Fibroblast of mammary gland (primary cell): ENCODE measurements around the gene C22orf15.

Experiments used
- DNase-seq: peaks from one replicate; pipeline ENCODE4 v3.0.0-alpha.2; 2010; ENCODE audit warnings: low read depth
- H3K4me3 ChIP-seq: 2 replicates; pipeline ENCODE4 v1.5.1; 2011; ENCODE audit warnings: low read depth, mild to moderate bottlenecking, low read length, moderate library complexity; ENCODE audit not compliant: control insufficient read depth
- CTCF ChIP-seq: conservative IDR thresholded peaks from 2 replicates; pipeline ENCODE4 v1.5.1; 2011; ENCODE audit warnings: low read depth, low read length, inconsistent platforms; ENCODE audit not compliant: control insufficient read depth, insufficient read depth

Gene C22orf15

GRCh38 chr22:23774114-23774921, 11.5 kb downstream of the C22orf15 start:
- no peak for DNase-seq
- no peak overlapping the region for H3K4me3 ChIP-seq
- TF ChIP-seq CTCF, result no peak

- TF ChIP-seq CTCF, result no peak
- no peak overlapping the region for H3K4me3 ChIP-seq
- DNase-seq, result peak; percentile 43
These were observed 12.2 kb downstream of the C22orf15 start for GRCh38 chr22:23774922-23775436.

GRCh38 chr22:23775779-23776375, 13.1 kb downstream of the C22orf15 start:
- no peak for DNase-seq
- no peak for TF ChIP-seq CTCF
- no peak overlapping the region for H3K4me3 ChIP-seq

GRCh38 chr22:23777776-23778576, 15.2 kb downstream of the C22orf15 start:
- no peak for TF ChIP-seq CTCF
- DNase-seq, result no peak
- no peak overlapping the region for H3K4me3 ChIP-seq

GRCh38 chr22:23778577-23778900, 15.7 kb downstream of the C22orf15 start:
- TF ChIP-seq CTCF, result no peak
- no peak overlapping the region for H3K4me3 ChIP-seq
- DNase-seq, result no peak

- no peak for DNase-seq
- TF ChIP-seq CTCF, result no peak
- H3K4me3 ChIP-seq, result no peak overlapping the region
These were observed 16.3 kb downstream of the C22orf15 start for GRCh38 chr22:23779083-23779482.
